Stimulated activated CD4-positive, alpha-beta T cell treated with anti-CD3 and anti-CD28 coated beads, Interleukin-4, amount 100 ng/mL, for 48 hours (primary cell): Measurements from ENCODE around the gene TMEM117.

ENCODE experiments used
- DNase-seq, 2 donors: peaks; one replicate each; pipeline ENCODE4 v3.0.0-alpha.2; 2020; ENCODE audit warnings: low read depth in 2 of 2

Gene TMEM117

DNA sequence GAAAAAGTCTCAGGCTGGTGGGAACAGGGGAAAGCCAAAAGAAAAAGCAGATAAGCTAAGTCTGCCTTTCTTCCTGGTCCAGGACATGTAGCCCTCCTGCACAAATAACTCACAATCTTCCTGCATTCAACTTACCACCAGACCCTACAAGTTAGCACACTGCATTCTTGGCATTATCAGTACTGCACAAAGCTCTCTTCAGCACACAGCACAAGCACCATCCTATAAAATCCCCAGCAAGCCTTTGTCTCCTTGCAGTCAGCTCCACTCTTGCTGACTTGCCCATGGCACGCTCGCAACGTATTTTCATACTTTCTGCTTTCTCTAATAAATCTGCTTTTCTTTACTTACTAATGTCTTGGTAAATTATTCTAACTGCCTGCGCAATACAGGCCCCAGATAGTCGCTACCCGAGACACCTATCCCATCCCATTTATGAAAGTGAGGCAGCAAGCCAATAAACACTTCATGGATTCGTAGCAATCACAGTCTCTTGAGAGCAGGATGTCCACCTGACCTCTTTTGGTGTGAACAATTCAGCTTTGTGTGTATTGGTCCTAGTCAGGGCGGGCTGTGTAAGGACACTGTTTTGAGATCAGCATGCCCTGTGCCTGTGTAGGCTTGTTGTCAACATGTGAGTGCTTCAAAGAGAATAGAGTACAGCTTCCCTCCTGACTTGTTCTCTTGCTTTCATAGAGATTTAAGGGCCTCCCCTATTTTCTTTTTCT, 49.0 kb downstream of the TMEM117 start:
- DNase-seq = no peak

DNA sequence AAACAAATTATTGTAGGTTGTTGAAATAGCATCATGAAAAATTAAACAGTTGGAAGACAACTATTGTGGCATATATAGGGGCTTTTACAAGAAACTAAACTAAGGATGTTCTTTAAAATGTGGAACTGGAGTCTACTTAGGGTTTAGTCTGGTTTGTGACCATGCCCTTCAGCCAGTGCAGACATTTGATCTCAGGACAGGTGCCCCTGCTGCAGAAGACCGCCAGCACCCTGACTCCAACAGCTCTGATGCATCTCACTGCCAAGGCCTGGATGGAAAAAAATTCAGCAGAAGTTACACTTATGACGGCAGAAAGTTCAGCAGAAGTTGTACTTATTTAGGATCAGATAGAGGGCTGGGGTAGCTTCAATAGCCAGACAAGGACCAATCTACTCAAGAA, 51.5 kb downstream of the TMEM117 start:
- no peak for DNase-seq

DNA sequence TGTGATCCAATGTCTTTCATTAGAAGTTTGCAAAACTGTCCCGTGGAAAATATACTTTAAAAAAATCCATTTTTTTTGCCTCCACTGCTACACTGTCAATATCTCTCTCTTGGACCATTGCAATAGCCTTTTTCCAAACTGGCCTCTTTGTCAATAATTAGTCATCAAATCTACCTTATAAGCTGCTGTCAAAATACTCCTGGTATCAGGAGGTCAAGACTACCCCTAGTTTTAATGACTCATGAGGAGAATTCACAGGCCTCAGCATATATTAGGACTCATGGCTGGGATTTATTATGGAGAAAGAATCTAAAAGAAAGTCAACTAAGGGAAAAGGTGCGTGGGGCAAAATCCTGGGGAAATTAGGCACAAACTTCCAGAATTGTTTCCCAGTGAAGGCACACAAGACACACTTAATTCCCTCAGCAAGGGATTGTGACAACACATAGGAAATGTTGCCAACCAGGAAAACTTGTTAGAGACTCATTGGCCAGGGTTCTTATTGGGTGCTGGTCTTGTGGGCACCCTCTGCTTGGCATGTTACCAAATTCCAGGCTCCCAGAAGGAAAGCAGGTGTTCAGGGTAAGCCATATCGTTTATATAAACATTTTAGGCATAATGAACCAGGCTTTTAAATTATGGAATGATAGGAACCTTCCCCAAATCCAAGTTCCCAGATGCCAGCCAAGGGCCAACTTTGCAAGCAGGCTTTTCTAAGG, 56.1 kb downstream of the TMEM117 start:
- no peak for DNase-seq

DNA sequence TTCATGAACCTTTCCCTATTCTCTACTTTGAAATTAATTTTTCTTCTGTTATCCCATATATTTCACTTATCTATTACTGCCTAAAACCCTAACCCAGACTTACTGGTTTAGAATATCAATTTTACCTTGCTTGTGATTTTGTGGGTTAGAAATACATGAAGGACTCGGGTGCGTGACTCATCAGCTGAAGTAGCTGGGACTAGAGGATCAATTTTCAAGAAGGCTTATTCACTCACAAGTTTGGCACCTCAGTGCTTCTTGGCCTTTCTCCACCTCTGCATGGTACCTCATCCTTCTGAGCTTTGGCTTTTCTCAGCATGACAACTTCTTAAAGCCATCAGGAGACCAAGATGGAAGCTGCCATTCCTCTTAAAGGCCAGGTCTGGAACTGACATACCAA, 57.8 kb downstream of the TMEM117 start:
- no peak for DNase-seq

DNA sequence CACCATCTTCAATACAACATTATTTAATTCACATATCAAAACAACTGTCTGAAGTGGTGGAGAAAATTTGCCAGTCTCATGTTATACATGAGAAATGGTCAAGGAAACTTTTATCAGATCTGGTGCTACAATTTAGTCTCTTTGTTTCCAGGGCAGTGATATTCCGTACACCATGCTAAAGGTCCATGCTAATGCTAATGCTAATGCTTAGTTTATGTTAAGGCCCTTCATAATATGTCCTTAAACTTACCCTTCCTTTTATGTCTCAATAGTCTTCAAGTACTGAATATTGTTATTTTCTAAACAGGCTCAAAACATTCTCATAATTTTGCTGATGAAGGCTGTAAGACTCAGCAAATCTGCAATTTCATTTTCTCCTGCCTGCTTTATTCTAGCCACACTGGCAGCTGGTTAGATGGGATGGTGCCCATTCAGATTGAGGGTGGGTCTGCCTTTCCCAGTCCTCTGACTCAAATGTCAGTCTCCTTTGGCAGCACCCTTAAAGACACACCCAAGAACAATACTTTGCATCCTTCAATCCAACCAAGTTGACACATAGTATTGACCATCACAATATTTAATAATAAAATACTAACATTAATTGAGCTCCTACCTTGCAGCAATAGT, 59.8 kb downstream of the TMEM117 start:
- no peak for DNase-seq

DNA sequence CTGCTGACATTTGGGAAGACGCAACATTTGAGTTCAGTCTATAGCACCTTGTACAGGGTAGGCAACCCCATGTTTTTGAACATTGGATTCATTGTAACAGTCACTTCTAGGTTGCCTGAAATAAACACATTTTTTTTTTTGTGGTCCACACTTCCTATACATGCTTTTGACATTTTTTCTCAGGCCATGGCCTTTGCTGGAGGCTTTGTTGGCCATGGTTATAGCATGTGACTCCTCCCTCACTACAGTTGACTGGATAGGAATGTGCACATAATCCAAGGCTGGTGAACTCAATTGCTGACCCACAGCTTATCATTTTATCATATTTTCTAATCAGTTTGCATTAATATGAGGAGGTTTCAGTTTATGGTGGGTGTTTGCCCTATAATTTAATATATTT, 60.6 kb downstream of the TMEM117 start:
- no peak for DNase-seq

DNA sequence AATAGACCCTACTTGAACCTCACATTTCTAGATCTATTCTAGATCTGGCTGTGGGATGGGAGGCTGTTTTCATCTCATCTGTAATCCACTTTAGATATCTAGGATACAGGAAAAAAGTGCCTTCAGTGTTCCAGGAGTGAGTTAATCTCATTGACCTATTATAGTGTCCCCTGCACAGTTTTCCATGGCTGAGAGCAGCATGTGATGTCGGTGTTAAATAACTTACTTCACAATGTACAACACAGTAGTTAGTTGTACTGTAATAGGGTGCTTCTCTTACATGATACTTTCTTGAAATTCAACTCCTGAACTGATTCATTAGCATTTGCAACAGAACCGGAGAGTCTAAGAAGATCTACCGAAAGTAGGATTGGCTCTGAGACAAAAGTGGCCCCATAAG, 62.6 kb downstream of the TMEM117 start:
- DNase-seq = no peak

DNA sequence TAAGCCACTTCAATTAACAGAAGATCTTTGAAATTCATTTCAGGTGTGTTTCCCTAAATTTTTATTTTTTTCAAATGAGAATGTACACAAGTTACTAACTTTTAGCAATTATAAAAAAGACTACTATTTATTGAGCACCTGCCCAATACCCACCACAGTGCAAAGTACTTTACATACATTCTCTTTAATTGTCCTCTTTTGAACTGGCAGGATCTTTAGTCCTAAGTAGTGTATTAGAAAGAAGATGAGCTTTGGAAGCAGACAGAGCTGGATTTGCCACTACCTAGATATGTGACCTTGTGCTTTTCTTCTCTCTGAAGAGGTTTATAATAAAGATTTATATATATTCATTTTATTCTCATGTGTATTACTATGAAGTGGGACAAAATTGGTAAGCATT, 63.7 kb downstream of the TMEM117 start:
- DNase-seq = no peak

DNA sequence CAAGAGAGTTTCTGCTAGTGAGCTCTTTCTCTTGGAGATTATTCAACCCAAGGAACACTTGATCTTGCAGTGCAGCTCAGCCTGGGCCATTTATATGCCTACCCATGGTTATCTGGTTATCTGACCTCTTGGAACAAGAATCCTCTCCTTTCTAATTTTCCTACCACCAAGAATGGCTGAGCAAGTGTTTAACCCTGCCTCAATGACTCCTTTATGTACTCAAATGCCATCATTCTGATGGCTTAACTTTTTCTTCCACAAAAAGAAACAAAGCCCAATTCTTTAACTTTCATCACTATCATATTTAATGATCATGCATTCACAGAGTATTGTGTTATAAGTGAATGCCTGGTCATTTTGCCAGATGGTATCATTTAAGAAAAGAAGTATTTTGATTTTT, 67.8 kb downstream of the TMEM117 start:
- no peak for DNase-seq

DNA sequence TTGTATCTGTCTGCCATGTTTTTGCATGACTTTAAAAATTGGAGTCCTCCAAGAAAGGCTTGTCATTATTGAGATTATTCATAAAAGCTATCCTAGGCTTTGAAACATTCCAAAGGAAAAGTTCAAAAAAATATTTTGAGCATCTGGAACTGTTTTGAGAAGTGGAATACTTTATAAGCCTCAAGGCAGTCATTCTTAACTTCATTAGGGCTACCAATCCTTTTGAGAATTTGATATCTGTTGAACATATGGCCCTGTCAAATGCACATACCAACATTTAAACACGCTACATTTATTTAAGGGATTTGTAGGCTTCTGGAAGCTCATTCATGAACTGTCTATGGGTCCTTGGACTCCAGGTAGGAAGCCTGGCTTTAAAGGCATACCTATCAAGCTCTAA, 77.0 kb downstream of the TMEM117 start:
- no peak for DNase-seq

DNA sequence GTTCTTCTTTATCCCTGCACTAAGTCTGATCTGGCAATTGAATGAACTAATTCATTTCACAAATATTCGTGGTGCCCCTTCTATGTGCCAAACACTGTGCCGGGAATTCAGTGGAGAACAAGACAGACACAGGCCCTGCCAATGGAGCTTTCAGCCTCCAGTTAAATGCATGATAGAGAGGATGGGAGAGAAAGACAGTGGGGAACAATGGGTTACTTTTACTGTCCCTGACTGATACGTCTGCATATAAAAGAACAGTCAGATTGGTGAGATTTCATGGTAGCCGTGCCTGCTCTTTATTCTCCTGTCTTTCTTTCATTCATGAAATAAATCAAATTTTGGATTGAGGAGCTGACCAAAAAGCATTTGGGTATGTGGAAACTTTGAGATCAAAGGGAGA, 78.5 kb downstream of the TMEM117 start:
- DNase-seq = no peak

DNA sequence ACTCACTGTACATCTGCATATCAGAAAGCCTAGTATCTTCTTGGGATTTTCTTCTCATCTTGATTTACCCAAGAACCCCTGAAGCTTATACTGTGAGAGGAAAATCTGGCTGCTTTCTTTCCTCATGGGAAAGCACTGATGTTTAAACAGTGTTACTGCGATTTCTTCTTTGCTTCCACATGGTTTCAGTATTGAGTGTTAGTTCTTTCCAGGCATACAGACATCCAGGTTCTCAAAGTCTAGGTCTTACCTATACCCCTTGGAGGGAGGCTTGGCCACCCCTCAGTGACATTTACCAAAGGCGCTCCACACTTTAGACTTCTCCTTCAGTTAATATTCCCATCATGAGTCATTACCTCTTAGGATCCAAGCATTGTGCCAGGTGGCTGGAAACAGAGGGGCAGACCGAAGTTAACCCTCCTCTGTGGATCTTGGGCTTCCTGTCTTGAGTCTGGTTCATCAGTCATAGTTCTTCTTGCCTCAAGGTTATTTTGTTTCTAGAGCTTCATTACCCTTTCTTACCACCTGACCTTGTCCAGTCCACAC, 79.1 kb downstream of the TMEM117 start:
- no peak for DNase-seq

DNA sequence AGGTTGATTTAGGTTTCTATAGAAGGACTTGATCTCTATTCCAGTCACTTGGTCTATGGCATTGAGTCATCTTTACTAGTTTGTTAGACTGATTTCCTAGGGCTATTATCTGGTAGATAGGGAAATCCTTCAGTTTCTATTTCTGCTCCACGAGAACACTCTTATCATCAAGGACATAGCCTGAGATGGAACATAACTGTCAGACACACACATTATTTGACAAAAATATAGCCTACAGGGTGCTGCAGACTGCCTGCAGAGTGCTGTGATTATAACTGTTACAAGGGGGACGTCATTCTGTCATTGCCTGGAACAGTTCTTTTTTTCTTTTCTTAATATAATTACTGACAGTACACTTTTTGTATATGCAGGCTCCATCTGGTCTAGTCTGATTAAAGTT, 82.0 kb downstream of the TMEM117 start:
- no peak for DNase-seq

DNA sequence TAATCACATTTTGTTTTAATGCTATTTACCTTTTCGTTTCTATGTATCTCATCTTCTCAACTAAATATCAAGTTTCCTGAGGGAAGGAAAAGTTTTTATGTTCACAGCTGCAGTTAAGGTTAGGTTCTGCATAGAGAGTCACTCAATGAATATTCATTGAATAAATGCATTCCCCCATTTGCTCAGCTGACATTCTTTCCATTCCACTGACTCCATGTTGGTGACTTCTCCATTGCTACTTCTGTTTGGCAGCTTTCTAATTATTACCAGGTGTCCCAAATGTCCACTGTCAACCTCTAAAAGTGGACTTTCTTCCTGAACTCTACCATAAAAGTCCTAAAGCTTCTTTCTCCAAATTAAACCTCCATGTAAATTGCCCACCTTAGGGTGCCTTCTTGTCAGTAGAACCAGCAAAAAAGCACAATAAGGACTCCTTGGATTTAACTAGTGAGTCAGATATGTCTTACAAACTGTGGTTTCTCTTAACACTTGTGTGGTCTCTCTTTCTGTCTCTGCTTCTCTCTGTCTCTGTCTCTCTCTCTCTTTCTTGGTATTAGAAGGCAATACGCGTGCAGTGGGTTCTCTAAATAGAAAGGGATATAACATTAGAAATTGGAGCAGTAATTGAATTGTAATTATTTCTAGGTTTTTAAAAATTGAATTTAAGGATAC, 85.9 kb downstream of the TMEM117 start:
- DNase-seq = no peak

DNA sequence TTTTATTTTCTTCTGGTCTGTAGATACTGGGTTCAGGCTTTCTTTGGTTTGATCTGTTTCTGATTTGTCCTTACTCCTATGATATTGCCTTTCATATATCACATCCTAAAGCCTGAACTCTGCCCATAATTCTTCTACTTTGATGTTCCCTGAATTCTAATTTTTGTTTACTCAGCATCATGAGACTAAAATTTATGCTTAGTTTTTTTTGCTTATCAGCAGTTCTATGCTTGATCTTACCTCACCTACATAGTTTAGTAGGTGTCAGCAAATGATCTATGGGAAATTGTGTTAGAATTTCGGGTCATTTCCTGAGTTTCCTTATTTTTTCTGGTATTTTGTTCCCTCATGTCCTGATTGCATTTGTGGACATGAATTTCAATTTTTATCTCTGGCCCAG, 94.2 kb downstream of the TMEM117 start:
- no peak for DNase-seq

DNA sequence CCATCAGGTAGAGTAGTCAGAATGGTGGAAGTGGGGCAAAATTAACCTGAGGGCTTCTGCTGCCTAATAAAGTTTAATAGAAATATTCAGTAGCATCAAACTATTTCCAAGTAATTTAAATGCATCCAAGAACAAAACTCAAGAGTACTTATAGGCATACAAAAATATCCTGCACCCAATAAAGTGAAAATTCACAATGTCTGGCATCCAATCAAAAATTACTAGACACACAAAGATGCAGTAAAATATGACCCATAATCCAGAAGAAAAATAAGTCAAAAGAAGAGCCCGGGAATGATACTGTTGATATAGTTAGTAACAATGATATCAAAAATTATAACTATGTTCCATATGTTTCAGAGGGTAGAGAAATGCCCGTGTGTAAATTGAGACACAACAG, 95.3 kb downstream of the TMEM117 start:
- DNase-seq = no peak

DNA sequence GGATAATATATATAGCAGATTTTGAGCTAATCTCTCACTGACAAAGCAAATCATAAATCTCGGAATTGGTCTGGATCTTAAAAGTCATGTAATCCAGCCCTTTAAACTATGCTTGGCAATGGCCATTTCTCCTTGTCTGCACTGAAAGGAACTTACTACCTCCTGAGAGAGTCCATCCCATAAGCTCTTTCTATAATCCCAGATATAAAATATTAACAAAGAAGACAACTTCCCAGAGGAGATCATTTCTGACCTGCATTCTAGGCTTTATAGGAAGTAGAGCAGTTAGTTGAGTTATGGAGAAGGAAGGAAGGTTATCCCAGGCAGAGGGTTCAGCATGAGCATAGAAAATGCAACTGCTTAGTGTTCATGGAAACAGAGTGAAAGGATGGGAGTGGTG, 99.7 kb downstream of the TMEM117 start:
- DNase-seq = no peak

DNA sequence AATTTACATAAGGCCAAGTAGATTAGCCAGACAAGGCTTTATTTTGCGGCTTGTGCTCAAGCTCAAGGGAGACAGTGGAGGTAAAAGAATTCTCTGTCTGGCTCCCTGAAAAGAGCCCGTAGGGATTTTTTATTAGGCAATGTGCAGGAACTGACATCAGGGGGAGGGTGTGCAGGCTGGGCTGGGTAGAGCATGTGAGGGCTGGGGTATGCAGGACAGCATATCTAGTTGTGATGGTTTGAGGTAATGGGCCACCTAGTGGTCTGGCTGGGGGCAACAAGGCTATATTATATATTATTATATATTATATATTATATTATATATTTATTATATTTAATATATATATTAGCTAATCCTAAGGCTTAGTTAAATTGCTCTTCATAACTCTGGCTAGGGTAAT, 102.1 kb downstream of the TMEM117 start:
- no peak for DNase-seq

DNA sequence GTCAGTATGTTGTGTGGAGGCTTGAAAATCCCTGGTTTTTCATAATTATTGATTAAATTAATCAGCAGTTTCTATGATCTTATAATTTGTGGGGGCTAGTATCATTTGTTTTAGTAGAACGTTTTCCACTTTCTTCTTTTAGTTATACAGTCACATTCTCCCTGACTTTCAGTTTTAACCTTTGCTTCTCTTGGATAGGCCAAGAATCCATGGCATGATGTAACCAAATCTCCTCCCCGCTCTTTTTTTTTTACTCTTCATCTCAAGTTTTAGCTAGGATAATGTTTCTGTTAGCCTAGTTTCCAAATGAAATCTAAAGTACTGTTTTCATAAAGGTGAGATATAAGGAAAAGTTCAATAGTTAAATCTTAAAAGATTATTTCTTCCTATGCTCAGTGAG, 106.5 kb downstream of the TMEM117 start:
- DNase-seq = no peak

DNA sequence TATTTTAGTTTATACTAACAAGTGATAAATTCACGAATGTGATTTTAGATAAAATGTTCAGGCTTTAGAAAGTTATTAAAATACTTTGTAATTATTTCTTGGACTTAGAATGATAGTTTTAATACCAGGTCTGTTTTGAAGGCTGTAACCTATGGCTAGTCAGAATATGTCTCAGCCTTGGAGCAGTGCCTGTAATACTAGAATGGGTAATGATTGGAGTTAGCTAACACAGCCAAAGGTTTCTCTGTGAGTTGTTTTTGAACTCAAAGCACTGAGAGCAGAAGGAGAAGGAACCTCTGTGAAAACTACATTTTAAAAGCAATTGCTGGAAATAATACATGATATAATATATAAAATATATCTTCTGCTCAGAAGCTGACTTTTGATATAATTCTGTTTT, 110.1 kb downstream of the TMEM117 start:
- no peak for DNase-seq

DNA sequence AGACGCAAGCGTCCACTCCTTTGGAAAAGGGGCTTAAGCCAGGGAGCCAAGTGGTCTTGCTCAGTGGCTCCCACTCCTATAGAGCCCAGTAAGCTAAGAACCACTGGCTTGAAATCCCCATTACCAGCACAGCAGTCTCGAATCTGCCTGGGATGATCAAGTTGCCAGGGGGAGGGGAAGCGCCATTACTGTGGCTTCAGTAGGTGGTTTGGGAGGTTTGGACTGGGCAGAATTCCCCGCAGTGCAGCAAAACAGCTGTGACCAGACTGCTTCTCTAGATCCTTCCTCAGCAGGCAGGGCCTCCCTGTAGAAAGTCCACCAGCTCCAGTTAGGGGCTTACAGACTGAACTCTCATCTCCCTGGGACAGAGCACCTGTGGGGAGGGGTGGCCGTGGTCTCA, 115.4 kb downstream of the TMEM117 start:
- DNase-seq = no peak

DNA sequence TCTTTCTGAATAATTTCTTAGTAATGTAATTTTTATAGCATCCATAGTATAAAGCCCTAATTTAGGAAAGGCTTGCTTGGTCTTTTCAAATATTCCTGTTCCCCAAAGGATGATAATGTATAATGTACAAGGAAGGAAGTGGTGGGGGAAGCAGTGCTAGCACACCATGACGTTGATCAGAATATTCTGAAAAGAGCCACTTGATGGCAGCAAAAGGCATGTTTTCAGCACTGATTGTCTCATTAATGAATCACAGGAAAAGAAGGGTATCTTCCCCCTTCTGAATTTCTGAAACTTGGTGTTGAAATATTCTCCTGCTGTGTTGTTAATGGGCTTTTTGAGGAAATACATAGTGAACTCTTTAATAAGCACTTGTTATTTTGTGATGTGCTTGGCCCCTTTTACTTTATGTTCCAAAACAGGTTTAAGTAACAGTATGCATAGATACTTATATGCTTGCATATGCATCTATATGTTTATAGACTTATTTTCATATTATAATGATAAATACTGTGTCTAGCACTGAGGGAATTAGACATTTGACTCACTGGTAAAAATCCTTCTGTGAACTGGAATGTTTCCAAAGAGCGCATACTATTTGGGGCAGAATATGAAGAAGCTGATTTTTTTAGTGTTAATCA, 122.0 kb downstream of the TMEM117 start:
- no peak for DNase-seq
